Stimulated activated CD4-positive, alpha-beta T cell treated with anti-CD3 and anti-CD28 coated beads, TNF-alpha, amount 100 ng/mL, for 24 hours (primary cell): ENCODE results near the gene ATN1.
"Not testable (repeated sequence)": the region's sequence is repeated elsewhere in the genome, so short reads cannot be mapped to it uniquely, and the experiment has no call there.

Experiments used
- DNase-seq, 3 experiments: peaks; one replicate each; pipeline ENCODE4 v3.0.0-alpha.2; 2020; ENCODE audit warnings: low read depth in 3 of 3

The ATN1 gene

DNA sequence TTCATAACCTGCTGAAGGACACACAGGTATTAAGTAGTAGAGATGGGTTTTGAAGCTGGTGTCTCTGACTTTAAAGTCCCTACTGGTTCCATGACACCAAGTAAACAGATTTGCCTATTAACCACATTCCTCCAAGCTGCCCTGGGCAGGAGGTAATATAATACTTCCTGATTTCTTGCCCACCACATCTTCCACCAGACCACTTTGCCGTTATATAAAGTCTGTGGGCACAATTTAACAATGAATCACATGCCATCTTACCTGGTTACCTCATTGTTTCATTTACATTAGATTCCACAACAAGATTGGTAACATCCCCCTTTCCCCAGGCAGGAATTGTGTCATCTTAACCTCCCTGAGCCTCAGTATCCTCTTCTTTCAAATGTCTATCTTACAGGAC, 24.0 kb upstream of the ATN1 start:
- no peak for DNase-seq

DNA sequence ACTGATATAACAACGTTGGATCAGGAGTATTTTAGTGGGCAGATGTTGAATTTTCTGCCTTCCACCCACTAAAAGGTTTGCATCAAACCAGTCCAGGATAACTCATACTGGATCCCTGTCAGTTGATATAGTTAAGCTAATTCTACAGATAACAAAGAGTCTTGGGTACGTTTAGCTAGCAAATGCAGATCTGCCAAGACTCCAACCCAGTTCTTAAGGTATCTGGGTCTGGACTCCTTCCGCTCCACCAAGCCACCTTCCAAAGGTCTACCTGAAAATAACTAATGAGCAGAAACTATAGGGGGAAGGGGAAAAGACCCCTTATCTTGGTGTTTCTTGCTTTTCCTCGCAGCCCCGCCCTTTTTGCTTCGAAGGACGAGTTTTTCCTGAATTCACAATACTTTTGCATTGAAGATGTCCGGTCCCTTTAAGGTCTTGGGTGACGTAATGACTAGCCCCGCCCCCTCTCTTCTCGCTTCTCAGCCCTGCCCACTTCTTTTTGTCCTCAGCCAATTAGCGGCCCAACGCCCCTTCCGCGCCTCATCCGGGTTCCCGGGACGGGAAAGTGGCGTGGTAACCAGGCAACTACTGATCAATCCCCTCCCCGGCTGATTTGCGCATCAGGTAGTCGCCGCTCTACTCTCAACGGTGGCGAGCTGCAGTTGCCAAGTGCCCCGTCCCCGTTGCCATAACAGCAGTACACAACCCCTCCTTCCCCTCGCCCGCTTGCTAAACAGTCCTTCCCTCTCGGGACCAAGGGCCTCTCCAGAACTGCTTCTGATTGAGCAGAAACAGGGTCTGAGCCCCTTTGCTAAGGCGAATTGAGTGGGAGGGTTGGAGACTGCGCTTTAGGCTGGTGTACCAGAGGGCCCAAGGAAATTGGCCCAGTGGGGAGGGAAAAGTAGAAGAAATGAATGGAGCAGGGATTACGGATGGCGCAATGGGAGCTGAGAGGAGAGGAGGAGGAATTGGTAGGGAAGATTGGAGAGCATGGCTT, 23.2 kb upstream of the ATN1 start, which contains the start of gene LRRC23:
TSS of gene LRRC23 (plus strand) at position 543 of the 997 bp plus-strand sequence. CDS start 812 bp downstream, outside the sequence.
- peak; percentile 96 to 98 (median 97) for DNase-seq

DNA sequence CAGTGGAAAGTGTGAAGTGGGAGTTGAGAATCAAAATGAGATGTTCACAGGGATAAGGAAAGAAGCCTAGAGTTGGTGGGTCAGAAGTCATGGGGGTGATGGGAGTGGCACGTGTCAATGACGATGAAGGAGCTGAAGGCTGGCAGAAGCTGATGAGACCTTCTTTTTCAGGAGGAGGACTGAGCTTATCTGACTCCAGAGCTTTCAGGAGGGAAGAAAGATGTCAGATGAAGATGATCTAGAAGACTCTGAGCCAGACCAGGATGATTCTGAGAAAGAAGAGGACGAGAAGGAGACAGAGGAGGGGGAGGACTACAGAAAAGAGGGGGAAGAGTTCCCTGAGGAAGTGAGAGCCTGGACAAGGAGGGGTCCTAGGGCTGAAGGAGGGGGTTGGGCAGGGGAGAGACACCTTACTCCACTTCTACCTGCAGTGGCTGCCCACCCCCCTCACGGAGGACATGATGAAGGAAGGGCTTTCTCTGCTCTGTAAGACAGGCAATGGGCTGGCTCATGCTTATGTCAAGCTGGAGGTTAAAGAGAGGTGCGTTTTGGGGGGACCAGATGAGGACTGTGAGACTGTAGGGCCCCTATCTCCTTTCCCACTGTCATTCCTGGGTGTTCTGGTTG, 22.2 kb upstream of the ATN1 start:
- no peak for DNase-seq

DNA sequence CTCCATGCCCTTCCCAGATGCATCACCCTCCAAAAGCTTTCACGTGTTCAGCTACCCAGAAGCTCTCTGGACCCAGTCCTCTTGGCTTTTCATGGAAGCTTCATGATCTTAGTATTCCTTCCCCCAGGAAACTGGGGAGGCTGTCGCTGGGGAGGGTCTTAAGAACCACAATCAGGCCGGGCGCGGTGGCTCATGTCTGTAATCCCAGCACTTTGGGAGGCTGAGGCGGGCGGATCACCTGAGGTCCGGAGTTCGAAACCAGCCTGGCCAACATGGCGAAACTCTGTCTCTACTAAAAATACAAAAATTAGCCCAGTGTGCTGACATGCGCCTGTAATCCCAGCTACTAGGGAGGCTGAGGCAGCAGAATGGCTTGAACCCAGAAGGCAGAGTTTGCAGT, 19.6 kb upstream of the ATN1 start:
- DNase-seq: not testable (repeated sequence)

DNA sequence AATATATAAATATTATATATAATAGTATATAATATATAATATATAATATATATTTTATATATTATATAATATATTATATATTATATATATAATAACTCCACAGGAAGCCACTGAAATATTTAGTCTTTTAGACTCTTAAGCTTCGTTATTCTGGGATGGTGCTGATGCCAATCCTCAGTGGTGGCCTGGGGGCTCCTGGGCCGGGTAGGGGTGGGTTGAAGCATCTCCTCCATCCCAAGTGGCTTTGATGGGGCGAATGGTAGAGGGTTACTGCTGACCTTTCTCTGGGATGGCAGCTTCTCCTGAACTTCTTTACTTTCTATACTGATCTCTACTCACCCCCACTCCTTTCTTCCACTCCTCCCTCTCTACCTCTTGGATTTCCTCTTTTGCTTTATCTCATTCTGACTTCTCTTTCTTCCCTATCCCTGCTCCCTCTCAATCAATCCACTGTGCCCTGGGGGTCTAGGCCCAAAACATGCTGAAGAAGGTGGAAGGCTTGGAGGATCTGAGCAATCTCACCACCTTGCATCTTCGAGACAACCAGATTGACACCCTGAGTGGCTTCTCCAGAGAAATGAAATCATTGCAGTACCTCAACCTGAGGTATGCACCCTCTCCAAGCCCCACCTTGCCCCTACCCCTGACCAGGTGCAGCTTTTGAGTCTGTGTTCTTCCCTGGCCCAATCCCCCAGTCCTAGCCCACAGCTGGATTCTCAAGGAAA, 18.2 kb upstream of the ATN1 start:
- DNase-seq: no peak

DNA sequence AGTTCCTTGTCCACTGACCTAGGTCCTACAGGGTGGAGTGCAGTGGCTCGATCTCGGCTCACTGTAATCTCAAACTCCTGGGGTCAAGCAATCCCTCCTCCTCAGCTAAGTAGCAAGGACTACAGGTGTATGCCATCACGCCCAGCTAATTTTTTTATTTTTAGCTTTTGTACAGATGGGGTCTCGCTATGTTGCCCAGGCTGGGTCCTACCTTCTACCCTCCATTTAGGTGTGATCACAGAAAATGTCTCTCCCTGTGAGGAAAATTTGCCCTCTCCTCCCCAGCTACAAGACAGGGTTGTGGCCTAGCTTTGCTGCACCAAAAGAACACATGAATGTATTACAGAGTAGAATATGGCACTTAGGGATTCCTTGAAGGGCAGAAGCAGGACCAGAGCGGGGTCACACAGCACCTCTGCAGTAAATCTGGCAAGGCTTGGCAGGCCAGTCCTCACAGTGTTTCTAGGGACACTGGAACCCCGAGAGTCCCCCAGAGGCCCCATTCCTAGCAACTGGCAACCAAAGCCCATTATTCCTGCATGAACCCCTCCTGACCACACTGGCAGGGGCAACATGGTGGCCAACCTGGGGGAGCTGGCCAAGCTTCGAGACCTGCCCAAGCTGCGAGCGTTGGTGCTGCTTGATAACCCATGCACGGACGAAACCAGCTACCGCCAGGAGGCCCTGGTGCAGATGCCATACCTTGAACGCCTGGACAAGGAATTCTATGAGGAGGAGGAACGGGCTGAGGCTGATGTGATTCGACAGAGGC, 15.4 kb upstream of the ATN1 start:
- DNase-seq: no peak

DNA sequence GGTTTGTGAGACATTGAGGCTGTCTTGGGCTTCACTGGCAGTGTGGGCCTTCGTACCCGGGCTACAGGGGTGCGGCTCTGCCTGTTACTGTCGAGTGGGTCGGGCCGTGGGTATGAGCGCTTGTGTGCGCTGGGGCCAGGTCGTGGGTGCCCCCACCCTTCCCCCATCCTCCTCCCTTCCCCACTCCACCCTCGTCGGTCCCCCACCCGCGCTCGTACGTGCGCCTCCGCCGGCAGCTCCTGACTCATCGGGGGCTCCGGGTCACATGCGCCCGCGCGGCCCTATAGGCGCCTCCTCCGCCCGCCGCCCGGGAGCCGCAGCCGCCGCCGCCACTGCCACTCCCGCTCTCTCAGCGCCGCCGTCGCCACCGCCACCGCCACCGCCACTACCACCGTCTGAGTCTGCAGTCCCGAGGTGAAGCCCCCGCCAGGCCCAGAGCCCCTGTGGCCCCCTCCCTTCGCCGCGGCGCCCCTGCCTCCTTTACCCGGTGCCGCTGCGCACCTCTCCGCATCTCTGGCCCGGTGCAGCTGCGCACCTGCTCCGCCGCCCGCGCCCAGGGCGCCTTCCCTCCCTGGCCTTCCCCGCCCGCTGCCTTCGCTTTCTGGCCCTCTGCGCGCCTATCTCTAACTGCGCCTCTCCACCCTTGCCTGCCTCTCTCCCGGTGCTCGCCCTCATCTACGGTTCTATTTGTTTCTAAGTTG, 13.4 kb upstream of the ATN1 start, which contains the start of gene ENO2:
TSS of gene ENO2 (plus strand) at position 335 of the 701 bp plus-strand sequence. CDS start 1,253 bp downstream, outside the sequence.
- peak; percentile 58 to 83 (median 68) for DNase-seq

DNA sequence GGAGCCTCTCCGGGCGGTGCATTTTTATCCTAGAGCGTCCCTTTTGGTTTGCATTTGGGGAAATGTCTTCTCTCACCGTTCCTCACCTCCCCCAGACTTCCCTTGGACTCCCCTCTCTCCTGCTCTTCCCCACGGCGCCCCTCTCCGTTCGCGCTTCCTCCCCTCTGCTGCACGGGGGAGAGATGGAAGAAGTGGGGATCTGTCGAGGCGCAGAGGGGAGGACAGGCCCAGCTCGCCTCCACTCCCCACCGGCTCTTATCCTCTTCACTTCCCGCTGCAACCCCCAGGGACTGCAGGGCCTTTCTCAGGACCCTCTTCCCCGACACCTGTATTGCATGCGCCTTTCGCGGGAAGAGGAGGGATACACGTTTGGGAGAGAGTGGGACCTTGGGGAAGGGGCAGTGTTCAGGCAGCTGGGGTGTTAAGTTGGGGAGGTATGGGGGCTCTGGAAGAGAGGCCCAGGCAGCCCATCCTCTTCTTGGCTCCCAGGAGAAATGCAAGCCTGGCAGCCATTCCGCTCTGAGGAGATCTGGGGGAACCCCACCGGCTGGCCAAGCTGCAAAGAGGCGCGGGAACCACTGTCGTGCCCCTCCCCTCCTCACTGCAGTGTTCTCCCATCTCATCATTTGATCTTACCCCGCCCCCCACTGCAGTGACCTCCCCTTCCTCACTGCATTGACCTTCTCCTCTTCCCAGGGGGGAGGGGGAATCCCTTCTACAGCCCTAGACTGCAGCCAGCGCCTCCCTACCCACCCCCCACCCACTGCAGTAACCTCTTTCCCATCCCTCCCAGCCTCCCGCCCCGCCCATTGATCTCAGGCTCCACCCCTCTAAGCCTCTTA, 12.6 kb upstream of the ATN1 start:
- DNase-seq: peak in 1 of 3 experiments; percentile 47

DNA sequence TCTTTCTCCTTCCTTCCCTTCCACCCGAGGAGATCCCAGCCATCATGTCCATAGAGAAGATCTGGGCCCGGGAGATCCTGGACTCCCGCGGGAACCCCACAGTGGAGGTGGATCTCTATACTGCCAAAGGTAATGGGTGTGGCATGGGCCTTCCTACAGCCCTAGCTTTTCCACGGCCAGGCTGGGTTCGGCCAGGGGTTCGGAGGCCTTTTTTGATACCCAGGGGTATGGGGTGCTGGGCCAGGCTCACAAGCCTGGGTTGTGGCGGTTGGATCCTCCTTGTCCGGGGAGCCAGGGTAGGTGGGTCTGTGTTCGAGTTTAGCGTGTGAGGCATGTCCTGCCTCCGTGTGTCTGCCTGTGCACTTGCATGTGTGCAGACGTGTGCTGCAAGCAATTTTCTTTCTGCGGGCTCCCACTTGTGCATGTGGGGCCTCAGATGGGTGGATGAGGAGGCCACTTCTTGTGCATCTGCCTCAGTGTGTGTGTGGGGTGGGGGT, 11.9 kb upstream of the ATN1 start:
- no peak for DNase-seq

DNA sequence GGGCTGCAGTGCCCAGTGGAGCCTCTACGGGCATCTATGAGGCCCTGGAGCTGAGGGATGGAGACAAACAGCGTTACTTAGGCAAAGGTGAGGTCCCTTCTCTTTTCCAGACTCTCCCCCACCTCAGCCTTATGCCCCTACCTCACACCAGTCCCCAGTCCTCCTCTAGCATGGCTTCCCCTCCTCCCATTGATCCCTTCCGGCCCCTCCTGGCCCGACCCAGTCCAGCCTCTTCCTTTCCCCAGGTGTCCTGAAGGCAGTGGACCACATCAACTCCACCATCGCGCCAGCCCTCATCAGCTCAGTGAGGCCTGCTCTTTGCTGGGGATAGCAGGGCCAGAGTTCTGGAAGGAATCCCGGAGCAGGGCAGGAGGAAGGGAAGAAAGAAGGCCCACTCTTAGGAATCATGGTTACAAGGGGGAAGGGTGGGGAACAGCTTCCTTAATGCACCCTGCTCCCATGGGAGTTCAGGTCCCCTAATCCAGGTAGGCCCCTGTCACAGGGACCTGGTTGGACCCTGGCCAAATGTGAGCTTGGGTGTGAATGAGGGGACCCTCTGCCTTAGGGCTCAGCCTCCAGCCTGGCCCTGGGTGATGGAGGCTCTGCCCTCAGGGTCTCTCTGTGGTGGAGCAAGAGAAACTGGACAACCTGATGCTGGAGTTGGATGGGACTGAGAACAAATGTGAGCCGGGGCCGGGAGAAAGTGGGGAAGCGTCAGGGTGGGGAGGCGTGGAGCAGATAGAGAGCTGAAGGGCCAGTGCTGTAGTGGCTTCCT, 11.1 kb upstream of the ATN1 start:
- no peak for DNase-seq

DNA sequence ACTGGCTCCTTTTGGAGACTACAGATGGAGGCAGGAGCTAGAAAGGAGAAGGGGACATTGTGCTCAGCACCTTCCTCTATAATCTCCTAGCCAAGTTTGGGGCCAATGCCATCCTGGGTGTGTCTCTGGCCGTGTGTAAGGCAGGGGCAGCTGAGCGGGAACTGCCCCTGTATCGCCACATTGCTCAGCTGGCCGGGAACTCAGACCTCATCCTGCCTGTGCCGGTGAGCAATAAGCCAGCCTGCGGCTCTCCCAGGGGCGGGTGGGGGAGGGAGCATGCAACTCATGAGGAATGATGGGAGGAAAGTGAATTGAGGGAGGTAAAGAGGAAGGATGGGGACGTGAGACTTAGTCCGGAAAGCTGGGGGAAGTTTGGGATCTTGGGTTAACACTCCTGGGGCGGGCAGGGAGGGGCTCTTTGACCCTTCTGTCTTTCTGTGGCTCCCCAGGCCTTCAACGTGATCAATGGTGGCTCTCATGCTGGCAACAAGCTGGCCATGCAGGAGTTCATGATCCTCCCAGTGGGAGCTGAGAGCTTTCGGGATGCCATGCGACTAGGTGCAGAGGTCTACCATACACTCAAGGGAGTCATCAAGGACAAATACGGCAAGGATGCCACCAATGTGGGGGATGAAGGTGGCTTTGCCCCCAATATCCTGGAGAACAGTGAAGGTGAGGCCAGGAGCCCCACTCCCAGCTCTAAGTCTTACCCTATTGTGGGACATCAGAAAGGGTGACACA, 10.1 kb upstream of the ATN1 start:
- no peak for DNase-seq

DNA sequence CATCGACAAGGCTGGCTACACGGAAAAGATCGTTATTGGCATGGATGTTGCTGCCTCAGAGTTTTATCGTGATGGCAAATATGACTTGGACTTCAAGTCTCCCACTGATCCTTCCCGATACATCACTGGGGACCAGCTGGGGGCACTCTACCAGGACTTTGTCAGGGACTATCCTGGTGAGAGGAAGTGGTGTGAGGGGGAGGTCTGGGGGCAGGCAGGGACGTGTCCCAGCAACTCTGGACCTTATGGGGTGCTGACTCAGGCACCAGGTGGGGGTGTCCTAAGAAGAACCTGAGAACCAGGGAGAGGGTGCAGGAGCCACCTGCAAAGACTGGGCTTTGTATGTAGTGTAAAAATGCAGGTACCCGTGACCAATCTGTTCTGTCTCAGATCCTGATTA, 8.2 kb upstream of the ATN1 start:
- no peak for DNase-seq

DNA sequence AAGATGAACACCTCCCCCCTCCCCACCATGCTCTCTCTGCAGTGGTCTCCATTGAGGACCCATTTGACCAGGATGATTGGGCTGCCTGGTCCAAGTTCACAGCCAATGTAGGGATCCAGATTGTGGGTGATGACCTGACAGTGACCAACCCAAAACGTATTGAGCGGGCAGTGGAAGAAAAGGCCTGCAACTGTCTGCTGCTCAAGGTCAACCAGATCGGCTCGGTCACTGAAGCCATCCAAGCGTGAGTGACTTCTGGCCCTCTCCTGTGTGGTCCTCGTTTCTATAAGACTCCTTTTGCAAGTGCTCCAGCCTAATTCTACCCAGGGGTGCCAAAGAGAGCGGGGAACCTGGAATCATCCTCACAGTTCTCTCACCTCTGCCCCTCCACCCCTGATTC, 6.2 kb upstream of the ATN1 start:
- DNase-seq: no peak

DNA sequence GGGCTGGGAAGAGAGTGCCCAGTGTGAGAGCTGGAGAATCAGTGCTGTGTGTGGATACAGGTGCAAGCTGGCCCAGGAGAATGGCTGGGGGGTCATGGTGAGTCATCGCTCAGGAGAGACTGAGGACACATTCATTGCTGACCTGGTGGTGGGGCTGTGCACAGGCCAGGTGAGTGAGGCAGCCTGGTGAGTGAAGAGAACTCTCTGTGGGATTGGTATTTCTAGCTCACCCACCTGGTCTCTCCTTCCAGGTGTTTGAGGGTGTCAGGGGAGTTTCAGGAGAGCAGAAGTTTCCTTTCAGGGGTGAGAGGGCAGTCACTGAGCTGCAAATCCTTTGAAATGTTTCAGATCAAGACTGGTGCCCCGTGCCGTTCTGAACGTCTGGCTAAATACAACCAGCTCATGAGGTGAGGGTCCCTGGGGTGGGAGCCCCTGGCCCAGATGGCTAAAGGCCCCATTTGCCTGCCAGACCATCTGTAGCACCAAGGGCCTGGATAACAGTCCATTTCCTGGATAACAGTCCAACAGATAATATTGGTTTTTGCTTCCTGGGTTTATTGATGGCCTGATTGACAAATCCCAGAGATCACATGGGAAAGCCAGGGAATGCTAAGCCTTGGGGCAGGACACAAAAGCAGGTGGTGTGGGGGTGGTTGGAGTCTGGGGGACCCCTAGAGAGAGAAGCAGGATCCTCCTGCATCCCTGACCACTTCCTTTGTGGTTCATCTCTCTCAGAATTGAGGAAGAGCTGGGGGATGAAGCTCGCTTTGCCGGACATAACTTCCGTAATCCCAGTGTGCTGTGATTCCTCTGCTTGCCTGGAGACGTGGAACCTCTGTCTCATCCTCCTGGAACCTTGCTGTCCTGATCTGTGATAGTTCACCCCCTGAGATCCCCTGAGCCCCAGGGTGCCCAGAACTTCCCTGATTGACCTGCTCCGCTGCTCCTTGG, 5.5 kb upstream of the ATN1 start:
- DNase-seq: no peak

DNA sequence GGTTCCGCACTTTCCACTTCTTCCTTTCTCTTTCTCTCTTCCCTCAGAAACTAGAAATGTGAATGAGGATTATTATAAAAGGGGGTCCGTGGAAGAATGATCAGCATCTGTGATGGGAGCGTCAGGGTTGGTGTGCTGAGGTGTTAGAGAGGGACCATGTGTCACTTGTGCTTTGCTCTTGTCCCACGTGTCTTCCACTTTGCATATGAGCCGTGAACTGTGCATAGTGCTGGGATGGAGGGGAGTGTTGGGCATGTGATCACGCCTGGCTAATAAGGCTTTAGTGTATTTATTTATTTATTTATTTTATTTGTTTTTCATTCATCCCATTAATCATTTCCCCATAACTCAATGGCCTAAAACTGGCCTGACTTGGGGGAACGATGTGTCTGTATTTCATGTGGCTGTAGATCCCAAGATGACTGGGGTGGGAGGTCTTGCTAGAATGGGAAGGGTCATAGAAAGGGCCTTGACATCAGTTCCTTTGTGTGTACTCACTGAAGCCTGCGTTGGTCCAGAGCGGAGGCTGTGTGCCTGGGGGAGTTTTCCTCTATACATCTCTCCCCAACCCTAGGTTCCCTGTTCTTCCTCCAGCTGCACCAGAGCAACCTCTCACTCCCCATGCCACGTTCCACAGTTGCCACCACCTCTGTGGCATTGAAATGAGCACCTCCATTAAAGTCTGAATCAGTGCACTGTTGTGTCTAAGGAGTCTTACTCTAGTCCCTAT, 4.6 kb upstream of the ATN1 start:
- no peak for DNase-seq

DNA sequence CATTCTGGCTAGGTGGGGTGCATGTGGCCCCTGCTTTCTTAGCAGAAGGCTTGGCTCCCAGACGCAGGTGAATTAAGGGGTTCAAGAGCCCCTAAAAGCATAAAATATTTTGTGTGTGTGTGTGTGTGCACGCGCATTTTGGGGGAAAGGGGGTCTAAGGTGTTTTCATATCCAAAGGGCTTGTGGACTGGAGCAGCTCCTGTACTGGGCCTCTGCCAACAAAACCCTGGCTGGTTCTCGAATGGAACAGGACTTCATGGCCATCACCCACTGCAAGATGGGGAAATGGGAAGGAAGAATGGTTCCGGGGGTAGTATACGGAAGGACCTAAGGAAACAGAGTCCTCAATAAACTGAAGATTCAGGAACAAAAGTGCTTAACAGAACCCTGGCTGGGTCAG, 3.9 kb upstream of the ATN1 start:
- DNase-seq: no peak
